Smooth muscle cell (in vitro differentiated cells): ENCODE results near the gene RASGRF2. TPM values are rescaled to one million over a fixed set of nuclear protein-coding genes. Genes with fewer than 3 reads are reported as not detected.
"Not testable (repeated sequence)": the region's sequence is repeated elsewhere in the genome, so short reads cannot be mapped to it uniquely, and the experiment has no call there.

Source experiments
- DNase-seq: peaks from one replicate; lab custom pipeline; 2025; ENCODE audit not compliant: unreplicated experiment; lab: John Stamatoyannopoulos, UW
- H2AFZ ChIP-seq: fragments of 200-600 bp; sonication (generic); 2 replicates; pipeline ENCODE4 v1.6.0; 2016; ENCODE audit warnings: antibody characterized with exemption, low read depth, mild to moderate bottlenecking
- H3F3A ChIP-seq: fragments of 200-600 bp; sonication (generic); 2 replicates; pipeline ENCODE4 v1.6.0; 2017; ENCODE audit warnings: antibody characterized with exemption, low read depth
- H3K27ac ChIP-seq: fragments of 200-600 bp; sonication (generic); 2 replicates; pipeline ENCODE4 v1.5.1; 2016; ENCODE audit warnings: low read depth, mild to moderate bottlenecking
- H3K27me3 ChIP-seq: fragments of 200-600 bp; sonication (generic); 2 replicates; pipeline ENCODE4 v1.6.1; 2016; ENCODE audit warnings: low read depth, mild to moderate bottlenecking
- H3K36me3 ChIP-seq: fragments of 200-600 bp; sonication (generic); 2 replicates; pipeline ENCODE4 v1.5.1; 2016; ENCODE audit warnings: low read depth
- H3K4me1 ChIP-seq: fragments of 200-600 bp; sonication (generic); 2 replicates; pipeline ENCODE4 v1.5.1; 2016; ENCODE audit warnings: low read depth
- H3K4me2 ChIP-seq: fragments of 200-600 bp; sonication (generic); 2 replicates; pipeline ENCODE4 v1.6.0; 2016; ENCODE audit warnings: mild to moderate bottlenecking
- H3K4me3 ChIP-seq: fragments of 200-600 bp; sonication (generic); 2 replicates; pipeline ENCODE4 v1.5.1; 2016; ENCODE audit warnings: mild to moderate bottlenecking
- H3K79me2 ChIP-seq: fragments of 200-600 bp; sonication (generic); 2 replicates; pipeline ENCODE4 v1.6.0; 2016; ENCODE audit warnings: low read depth, mild to moderate bottlenecking
- H3K9ac ChIP-seq: fragments of 200-600 bp; sonication (generic); 2 replicates; pipeline ENCODE4 v1.6.0; 2016; ENCODE audit warnings: low read depth
- H3K9me3 ChIP-seq: fragments of 200-600 bp; sonication (generic); replicated peaks from 2 replicates; pipeline ENCODE4 v1.5.1; 2016; ENCODE audit warnings: low read depth
- H4K20me1 ChIP-seq: fragments of 200-600 bp; sonication (generic); 2 replicates; pipeline ENCODE4 v1.6.0; 2016; ENCODE audit warnings: low read depth
- WGBS: methylation state at CpG from one replicate; pipeline ENCODE4 v1.1.7; 2016; ENCODE audit warnings: low lambda C conversion rate; 5-methylcytosine and 5-hydroxymethylcytosine counted together
- polyA plus RNA-seq: library from polyadenylated mRNA; unstranded; fragments of >200 nt; fragmentation: Nextera tagmentation; extraction: Ambion mirVana; gene quantifications from 2 replicates; pipeline ENCODE4 v1.2.1, GENCODE V29; 2016
- total RNA-seq: library from RNA; depleted of rRNA; stranded (reverse); fragments of >200 nt; gene quantifications from 2 replicates; pipeline ENCODE4 v1.2.3, GENCODE V29; 2014
- TF ChIP-seq, protein P1 (sequence below): fragments of 200-600 bp; sonication (generic); IDR thresholded peaks from 2 replicates; pipeline ENCODE4 v1.5.1; 2017; ENCODE audit warnings: borderline replicate concordance, mild to moderate bottlenecking, antibody characterized with exemption; ENCODE audit not compliant: insufficient read depth, poor library complexity, severe bottlenecking

Gene RASGRF2
- total and polyA plus RNA-seq, 2 experiments from 2014 or later: 11.1 to 24.7 TPM

DNA sequence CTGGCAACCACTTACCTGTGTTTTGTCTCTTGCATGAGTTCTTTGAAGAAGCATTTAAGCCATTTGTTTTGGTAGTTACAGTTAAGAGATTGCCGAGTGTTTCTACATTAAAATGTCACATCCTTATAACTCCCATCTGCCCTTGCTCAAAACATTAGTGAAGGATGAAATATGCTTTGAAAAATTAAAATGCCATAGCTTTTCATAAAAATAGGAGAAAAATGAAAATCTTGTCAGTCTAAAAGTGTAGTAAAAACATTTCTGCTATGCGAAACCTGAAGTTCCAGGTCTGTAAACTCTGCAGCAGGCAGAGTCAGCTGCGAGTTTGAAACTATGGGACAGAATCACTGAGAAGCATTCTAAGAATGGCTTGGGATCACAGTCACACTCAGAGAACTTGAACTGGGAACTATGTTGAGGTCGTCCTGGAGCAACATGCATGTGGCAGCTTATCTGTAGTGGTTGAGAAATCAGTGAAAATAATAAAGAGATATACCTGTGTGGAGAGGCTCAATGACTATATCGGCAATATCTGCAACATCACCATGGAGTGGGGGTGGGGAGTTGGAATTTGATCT lies 67.4 kb downstream of the RASGRF2 start:
- Histone ChIP-seq H2AFZ (no peak overlapping the region), H3K4me2 (peak overlapping the region; percentile 9), H3K79me2 (no peaks in the 10 kb centered on the region), H3K36me3 (no peaks in the 10 kb centered on the region), H3K27ac (peak overlapping the region; percentile 12), H3K9me3 (no peaks in the 10 kb centered on the region), H4K20me1 (no peaks in the 10 kb centered on the region), H3K4me1 (peaks cover 5% of the 10 kb centered on the region), H3K4me3 (no peak overlapping the region), H3F3A (peaks cover 3% of the 10 kb centered on the region), H3K9ac (no peak overlapping the region), H3K27me3 (no peaks in the 10 kb centered on the region)
- DNase-seq: no peak
- TF ChIP-seq, protein P1, sequence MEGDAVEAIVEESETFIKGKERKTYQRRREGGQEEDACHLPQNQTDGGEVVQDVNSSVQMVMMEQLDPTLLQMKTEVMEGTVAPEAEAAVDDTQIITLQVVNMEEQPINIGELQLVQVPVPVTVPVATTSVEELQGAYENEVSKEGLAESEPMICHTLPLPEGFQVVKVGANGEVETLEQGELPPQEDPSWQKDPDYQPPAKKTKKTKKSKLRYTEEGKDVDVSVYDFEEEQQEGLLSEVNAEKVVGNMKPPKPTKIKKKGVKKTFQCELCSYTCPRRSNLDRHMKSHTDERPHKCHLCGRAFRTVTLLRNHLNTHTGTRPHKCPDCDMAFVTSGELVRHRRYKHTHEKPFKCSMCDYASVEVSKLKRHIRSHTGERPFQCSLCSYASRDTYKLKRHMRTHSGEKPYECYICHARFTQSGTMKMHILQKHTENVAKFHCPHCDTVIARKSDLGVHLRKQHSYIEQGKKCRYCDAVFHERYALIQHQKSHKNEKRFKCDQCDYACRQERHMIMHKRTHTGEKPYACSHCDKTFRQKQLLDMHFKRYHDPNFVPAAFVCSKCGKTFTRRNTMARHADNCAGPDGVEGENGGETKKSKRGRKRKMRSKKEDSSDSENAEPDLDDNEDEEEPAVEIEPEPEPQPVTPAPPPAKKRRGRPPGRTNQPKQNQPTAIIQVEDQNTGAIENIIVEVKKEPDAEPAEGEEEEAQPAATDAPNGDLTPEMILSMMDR: no peak
- 68% methylated on average over 5 of the region's 5 CpGs for WGBS

DNA sequence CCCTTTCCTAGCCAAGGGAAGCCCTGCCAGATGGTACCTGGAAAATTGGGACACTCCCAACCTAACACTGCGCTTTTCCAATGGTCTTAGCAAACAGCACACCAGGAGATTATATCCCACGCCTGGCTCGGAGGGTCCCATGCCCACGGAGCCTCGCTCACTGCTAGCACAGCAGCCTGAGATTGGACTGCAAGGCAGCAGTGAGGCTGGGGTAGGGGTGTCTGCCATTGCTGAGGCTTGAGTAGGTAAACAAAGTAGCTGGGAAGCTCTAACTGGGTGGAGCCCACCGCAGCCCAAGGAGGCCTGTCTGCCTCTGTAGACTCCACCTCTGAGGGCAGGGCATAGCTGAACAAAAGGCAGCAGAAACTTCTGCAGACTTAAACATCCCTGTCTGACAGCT lies 68.7 kb downstream of the RASGRF2 start:
- not testable (repeated sequence) for H3K79me2 ChIP-seq, H3K4me3 ChIP-seq, H3K27ac ChIP-seq, H3K27me3 ChIP-seq, H3F3A ChIP-seq, H4K20me1 ChIP-seq, H3K9me3 ChIP-seq, H3K9ac ChIP-seq, H3K4me2 ChIP-seq, H2AFZ ChIP-seq, DNase-seq, H3K4me1 ChIP-seq, H3K36me3 ChIP-seq
- WGBS: 97% methylated on average over 6 of the region's 6 CpGs

DNA sequence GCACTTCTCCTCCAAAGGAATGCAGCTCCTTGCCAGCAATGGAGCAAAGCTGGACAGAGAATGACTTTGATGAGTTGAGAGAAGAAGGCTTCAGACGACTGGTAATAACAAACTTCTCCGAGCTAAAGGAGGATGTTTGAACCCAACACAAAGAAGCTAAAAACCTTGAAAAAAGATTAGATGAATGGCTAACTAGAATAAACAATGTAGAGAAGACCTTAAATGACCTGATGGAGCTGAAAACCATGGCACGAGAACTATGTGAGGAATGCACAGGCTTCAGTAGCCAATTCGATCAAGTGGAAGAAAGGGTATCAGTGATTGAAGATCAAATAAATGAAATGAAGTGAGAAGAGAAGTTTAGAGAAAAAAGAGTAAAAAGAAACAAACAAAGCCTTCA lies 69.6 kb downstream of the RASGRF2 start:
- not testable (repeated sequence) for H3K27ac ChIP-seq, H3K27me3 ChIP-seq, H3K79me2 ChIP-seq, H3K9me3 ChIP-seq, H3K4me2 ChIP-seq, H3F3A ChIP-seq, H4K20me1 ChIP-seq, H3K4me1 ChIP-seq, H2AFZ ChIP-seq, DNase-seq, H3K9ac ChIP-seq, H3K36me3 ChIP-seq, H3K4me3 ChIP-seq
- WGBS: 94% methylated on average over 4 of the region's 4 CpGs

DNA sequence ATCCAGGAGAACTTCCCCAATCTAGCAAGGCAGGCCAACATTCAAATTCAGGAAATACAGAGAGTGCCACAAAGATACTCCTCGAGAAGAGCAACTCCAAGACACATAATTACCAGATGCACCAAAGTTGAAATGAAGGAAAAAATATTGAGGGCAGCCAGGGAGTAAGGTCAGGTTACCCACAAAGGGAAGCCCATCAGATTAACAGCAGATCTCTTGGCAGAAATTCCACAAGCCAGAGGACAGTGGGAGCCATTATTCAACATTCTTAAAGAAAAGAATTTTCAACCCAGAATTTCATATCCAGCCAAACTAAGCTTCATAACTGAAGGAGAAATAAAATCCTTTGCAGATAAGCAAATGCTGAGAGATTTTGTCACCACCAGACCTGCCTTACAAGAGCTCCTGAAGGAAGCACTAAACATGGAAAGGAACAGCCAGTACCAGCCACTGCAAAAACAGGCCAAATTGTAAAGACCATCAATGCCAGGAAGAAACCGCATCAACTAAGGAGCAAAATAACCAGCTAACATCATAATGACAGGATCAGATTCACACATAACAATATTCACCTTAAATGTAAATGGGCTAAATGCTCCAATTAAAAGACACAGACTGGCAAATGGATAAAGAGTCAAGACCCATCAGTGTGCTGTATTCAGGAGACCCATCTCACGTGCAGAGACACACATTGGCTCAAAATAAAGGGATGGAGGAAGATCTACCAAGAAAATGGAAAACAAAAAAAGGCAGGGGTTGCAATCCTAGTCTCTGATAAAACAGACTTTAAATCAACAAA lies 70.3 kb downstream of the RASGRF2 start:
- not testable (repeated sequence) for H3K79me2 ChIP-seq, H4K20me1 ChIP-seq
- 95% methylated on average over 3 of the region's 3 CpGs for WGBS

DNA sequence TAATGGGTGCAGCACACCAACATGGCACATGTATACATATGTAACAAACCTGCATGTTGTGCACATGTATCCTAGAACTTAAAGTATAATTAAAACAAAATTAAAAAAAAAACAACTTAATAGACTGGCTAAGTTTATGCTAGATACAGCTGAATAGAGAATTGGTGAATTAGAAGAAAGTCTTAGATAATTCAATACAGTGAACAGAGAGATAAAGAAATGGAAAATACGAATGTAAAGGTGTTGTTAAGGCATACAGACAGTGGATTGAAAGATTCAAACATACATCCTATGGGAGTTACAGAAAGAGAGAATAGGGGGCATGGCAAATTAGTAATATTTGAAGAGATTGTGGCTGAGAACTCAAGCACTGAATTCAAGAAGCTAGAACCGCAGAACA lies 75.4 kb downstream of the RASGRF2 start:
- Histone ChIP-seq H3K27me3 (no peaks in the 10 kb centered on the region), H3K79me2 (peaks cover 32% of the 10 kb centered on the region), H3K4me2 (no peak overlapping the region), H3F3A (no peaks in the 10 kb centered on the region), H3K9me3 (no peaks in the 10 kb centered on the region), H3K36me3 (peaks cover 6% of the 10 kb centered on the region), H2AFZ (no peak overlapping the region), H3K4me3 (no peak overlapping the region), H3K4me1 (no peaks in the 10 kb centered on the region), H3K27ac (no peak overlapping the region), H3K9ac (no peak overlapping the region), H4K20me1 (no peaks in the 10 kb centered on the region)
- TF ChIP-seq, protein P1: no peak
- no peak for DNase-seq
- WGBS: 95% methylated on average over 2 of the region's 2 CpGs

More for the DNA sequence above, 70.3 kb downstream of the RASGRF2 start:
- H3K4me3 ChIP-seq, H3K9ac ChIP-seq, H3K4me1 ChIP-seq, H3F3A ChIP-seq, H3K27me3 ChIP-seq, H3K4me2 ChIP-seq, H3K36me3 ChIP-seq, H2AFZ ChIP-seq, DNase-seq, H3K27ac ChIP-seq, H3K9me3 ChIP-seq: not testable (repeated sequence)
